Measurements from ENCODE around the gene ADORA3. TPM values are rescaled to one million over a fixed set of nuclear protein-coding genes. Genes with fewer than 3 reads are reported as not detected.

Gene ADORA3
- total and polyA plus RNA-seq, 8 donors: 0.45 to 11.0 (median 0.82) TPM

- H3K9me3 ChIP-seq: peaks cover 0 to 5% of the 10 kb centered on the region in 2 donors
- peaks cover 10 to 26% of the 10 kb centered on the region in 2 donors for H3K4me1 ChIP-seq
- H3K27ac ChIP-seq: no peak overlapping the region
- no peak overlapping the region for H3K4me3 ChIP-seq
- no peaks in the 10 kb centered on the region for H3K36me3 ChIP-seq
- H3K27me3 ChIP-seq: no peaks in the 10 kb centered on the region
- ATAC-seq (no peak), DNase-seq (no peak)
- intact Hi-C loops (cut with DNase I): no loop called here
- no peak for TF ChIP-seq CTCF (IDR thresholded peaks at IDR 0.05)
Measured at GRCh38 chr1:111520053-111520452, 16.6 kb upstream of the ADORA3 start.

DNA sequence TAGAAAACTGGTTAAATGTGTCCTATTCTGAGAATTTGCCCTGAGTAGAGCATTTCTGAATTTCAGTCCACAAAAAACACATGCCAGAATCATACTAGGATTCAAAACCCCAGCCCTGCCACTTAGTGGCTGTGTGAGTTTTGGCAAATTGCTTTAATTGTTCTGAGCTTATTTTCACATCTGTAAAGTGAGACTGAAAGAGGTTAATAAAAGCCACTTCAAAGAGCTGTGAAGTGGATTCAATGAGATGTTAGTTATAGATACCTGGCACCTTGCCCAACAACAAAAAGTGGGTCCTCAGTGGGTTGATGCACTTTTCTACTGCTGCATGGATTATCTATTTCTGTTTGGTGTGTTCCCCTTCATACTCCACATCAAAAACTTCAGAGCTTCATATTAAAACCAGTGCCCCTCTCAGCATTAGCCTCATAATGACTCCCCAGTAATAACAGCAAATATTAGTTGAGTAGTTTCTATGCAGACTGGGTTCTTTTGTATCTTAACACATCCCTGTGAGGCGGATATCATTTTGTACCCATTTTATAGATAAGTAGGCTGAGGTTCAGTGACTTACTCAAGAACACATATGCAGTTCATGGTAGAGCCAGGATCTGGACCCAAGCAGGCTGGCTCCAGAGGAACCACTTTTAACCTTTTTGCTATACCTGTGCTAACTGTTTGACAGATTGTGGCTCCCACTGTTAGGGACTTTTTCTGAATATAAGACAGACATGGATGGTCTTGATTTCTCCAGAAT is 14.2 kb upstream of the ADORA3 start:
- no peak overlapping the region for H3K4me3 ChIP-seq
- ATAC-seq: no peak
- no peaks in the 10 kb centered on the region for H3K9me3 ChIP-seq
- no peak overlapping the region for H3K27ac ChIP-seq
- no peak for TF ChIP-seq CTCF (IDR thresholded peaks at IDR 0.05)
- H3K27me3 ChIP-seq: no peaks in the 10 kb centered on the region
- DNase-seq: no peak
- H3K36me3 ChIP-seq: no peaks in the 10 kb centered on the region
- intact Hi-C loops (cut with DNase I): no loop called here
- peaks cover 16 to 50% of the 10 kb centered on the region in 2 donors for H3K4me1 ChIP-seq

DNA sequence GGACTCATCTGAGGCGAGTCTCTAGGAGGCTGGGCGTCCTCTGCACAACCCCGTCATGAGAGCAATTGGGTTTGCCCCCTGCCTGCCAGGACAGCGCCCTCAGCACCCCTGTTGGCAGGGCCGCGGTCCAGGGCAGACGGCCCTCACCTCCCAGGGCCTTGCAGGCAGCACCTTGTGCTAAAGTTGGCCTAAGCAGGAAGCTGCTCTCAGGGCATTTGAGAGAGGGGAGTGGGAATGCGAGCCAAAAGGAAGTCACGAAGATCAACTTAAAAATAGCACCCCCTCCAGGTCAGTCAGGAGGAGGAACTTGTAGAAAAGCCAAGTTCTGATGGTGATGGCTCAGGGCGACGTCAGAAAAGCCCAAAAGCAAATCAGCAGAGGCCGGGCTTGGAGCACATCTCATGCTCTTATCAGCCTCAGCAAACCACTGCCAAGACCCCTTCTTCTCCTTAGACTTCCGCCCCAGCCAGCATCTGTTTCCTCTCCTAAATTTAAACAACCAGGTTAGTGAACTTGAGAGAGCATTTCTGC is 12.6 kb upstream of the ADORA3 start:
- Histone ChIP-seq H3K27ac (peak overlapping the region; percentile 70 to 91), H3K36me3 (no peaks in the 10 kb centered on the region), H3K4me3 (peak overlapping the region; percentile 20 to 45), H3K4me1 (peaks cover 24 to 53% of the 10 kb centered on the region in 2 donors), H3K9me3 (no peaks in the 10 kb centered on the region), H3K27me3 (no peaks in the 10 kb centered on the region)
- ATAC-seq: peak; percentile 62
- DNase-seq: peak in 2 of 4 donors; percentile 36 to 64
- peak in 1 of 2 donors; percentile 35 for TF ChIP-seq CTCF (IDR thresholded peaks at IDR 0.05)
- intact Hi-C loops (cut with DNase I): no loop called here

DNA sequence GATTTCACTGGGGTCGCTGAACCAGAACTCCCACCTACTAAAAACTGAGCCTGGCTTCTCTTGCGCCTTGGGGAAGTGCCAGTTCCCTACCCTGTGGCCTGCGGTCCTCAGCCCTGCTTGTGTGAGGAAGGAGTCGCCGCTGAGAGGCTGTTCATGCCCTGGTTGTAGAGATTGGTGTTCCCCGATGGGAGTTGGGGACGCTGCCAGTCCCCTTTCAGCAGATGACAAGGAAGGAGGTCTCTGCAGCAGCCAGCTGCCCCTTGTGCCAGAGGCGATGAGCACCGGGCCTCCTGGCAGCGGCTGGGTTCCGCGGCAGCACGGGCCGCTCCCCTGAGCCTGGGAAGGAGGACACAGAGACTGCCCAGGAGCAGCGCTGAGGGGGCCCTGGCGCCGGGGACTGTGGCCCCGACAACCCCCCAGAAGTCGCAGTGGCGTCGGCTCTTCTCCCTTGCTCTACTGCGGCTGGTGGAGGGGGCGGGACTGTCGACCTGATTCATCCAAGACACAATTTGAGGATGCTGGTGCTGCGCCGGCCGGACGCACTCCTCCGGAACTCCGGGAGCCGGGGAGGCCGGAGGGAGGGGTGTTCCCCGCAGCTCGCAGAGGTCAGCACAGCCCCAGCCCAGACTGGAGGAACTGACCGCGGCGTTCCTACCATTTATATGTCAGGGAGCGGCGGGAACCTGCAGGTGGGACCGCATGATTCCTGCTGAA is 12.0 kb upstream of the ADORA3 start:
- H3K4me1 ChIP-seq: peaks cover 24 to 58% of the 10 kb centered on the region in 2 donors
- H3K27ac ChIP-seq: peak overlapping the region; percentile 70 to 91
- ATAC-seq (peak; percentile 60), DNase-seq (peak in 2 of 4 donors; percentile 63 to 92)
- TF ChIP-seq CTCF (IDR thresholded peaks at IDR 0.05): no peak
- no peaks in the 10 kb centered on the region for H3K9me3 ChIP-seq
- intact Hi-C loops (cut with DNase I): no loop called here
- H3K36me3 ChIP-seq: no peaks in the 10 kb centered on the region
- H3K27me3 ChIP-seq: no peaks in the 10 kb centered on the region
- peak overlapping the region; percentile 20 to 45 for H3K4me3 ChIP-seq
